ENCODE results near the gene AQP3.
"Not testable (repeated sequence)": the region's sequence is repeated elsewhere in the genome, so short reads cannot be mapped to it uniquely, and the experiment has no call there.

The AQP3 gene

GRCh38 chr9:33407061-33407460 lies 40.3 kb downstream of the AQP3 start:
- no peak for DNase-seq

GRCh38 chr9:33404788-33405362 lies 42.5 kb downstream of the AQP3 start:
- DNase-seq, result no peak

- no peak for DNase-seq
Observed at GRCh38 chr9:33403941-33404787, 43.2 kb downstream of the AQP3 start.

- DNase-seq, result not testable (repeated sequence)
Observed at GRCh38 chr9:33402371-33402770, 45.0 kb downstream of the AQP3 start, which contains the start of gene AQP7. TSS of gene AQP7 (minus strand) at chr9:33402568. CDS start at chr9:33401262, 1,306 bp downstream.

GRCh38 chr9:33401809-33402208 lies 45.6 kb downstream of the AQP3 start:
- not testable (repeated sequence) for DNase-seq

GRCh38 chr9:33399047-33399446 lies 48.3 kb downstream of the AQP3 start:
- not testable (repeated sequence) for DNase-seq

GRCh38 chr9:33397801-33398200 lies 49.6 kb downstream of the AQP3 start:
- DNase-seq, result not testable (repeated sequence)

GRCh38 chr9:33395159-33395879 lies 52.1 kb downstream of the AQP3 start:
- DNase-seq, result not testable (repeated sequence)

- DNase-seq, result not testable (repeated sequence)
Observed at GRCh38 chr9:33393986-33394385, 53.4 kb downstream of the AQP3 start.

- no peak for DNase-seq
Observed at GRCh38 chr9:33393581-33393980, 53.8 kb downstream of the AQP3 start.

GRCh38 chr9:33392591-33393021 lies 54.8 kb downstream of the AQP3 start:
- DNase-seq, result not testable (repeated sequence)

Measured in DMS79 (cell line).